ENCODE measurements around the gene IPO5.

The IPO5 gene

GRCh38 chr13:97935071-97935470 lies 18.4 kb upstream of the IPO5 start:
- no peak for TF ChIP-seq CTCF (IDR thresholded peaks at IDR 0.05; ENCODE audit: low read length, missing control alignments)
- no peak overlapping the region for H3K4me3 ChIP-seq (replicated peaks; ENCODE audit: low read depth, low read length)
- peak; percentile 42 for DNase-seq (ENCODE audit: low read depth)

GRCh38 chr13:97936036-97936435 lies 17.4 kb upstream of the IPO5 start:
- TF ChIP-seq CTCF (IDR thresholded peaks at IDR 0.05; ENCODE audit: low read length, missing control alignments): no peak
- no peak overlapping the region for H3K4me3 ChIP-seq (replicated peaks; ENCODE audit: low read depth, low read length)
- DNase-seq (ENCODE audit: low read depth): no peak

DNA sequence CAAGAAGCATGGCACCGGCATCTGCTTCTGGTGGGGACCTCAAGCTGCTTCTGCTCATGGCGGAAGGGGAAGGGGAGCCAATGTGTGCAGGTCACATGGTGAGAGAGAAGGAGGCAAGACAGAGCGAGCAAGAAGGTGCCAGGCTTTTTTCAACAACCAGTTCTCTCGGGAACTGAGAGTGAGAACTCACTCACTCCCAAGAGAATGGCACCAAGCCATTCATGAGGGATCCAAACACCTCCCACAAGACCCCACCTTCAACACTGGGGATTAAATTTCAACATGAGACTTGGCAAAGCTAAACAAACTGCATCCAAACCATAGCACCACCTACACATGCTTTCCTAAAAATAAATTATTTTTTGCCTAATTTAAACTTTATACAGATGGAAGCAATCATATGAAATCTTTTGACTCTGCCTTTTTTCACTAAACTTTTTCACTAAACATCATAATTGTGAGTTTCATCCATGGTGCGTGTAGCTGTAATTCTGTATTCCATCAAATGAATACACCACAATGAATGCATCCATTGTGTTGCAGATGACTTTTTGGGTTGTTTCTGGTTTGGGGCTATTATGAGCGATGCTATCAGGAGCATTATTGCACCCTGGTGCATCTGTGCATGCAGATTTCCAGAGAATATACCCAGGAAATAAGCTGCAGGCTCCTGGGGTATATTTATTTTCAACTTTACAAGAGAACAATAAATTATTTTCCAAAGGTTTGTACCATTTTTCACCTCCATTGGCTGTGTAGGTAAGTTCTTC lies 14.6 kb upstream of the IPO5 start:
- no peak for TF ChIP-seq CTCF (IDR thresholded peaks at IDR 0.05; ENCODE audit: low read length, missing control alignments)
- no peak for DNase-seq (ENCODE audit: low read depth)
- no peak overlapping the region for H3K4me3 ChIP-seq (replicated peaks; ENCODE audit: low read depth, low read length)

DNA sequence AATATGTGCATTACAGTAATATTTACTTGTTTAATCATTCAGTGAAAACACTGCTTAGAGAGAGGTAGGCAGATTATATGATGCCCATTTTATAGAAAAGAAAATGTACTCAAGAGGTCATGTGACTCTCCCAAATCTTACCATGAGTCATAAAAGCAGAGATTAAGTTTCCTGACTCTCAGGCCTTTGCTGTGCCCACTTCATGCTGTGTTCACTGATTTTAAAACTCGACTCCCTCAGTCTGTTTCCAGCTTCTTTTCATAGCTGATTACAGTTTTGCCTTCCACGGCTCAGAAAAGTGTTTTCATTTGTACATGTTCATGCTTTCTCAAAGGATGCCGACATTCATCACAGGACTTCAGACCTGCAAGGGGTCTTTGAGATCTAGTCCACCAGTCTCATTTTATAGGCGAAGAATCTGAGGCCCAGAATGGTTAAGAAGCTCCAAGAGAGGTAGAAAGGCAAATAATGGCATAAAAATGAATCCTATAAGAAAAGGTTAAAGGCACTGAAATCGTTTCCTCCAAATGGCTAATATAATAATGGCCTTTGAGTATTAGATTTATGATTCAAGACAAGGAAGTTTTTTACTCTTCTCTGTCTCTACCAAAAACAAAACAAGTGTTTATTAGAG lies 9.0 kb upstream of the IPO5 start:
- peak; percentile 58 for DNase-seq (ENCODE audit: low read depth)

DNA sequence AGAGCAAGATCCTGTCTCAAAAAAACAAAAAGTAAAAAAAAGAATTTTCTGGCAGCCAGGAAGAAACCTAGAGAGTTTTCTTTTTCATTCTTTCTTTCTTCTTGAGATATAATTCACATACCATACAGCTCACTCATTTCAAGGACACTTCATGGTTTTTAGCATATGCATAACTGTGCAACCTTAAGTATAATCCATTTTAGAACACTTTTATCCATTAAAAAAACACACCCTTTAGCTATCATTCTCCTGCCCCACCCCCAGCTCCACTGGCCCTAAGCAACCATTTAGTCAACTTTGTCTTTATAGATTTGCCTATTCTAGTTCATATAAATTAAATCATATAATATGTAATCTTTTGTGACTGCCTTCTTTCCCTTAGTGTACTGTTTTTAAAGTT lies 8.1 kb upstream of the IPO5 start:
- DNase-seq (ENCODE audit: low read depth): no peak
- no peak for TF ChIP-seq CTCF (IDR thresholded peaks at IDR 0.05; ENCODE audit: low read length, missing control alignments)
- H3K4me3 ChIP-seq (replicated peaks; ENCODE audit: low read depth, low read length): no peak overlapping the region

More for the DNA sequence above, 9.0 kb upstream of the IPO5 start:
- no peak for TF ChIP-seq CTCF (IDR thresholded peaks at IDR 0.05; ENCODE audit: low read length, missing control alignments)
- H3K4me3 ChIP-seq (replicated peaks; ENCODE audit: low read depth, low read length): no peak overlapping the region

GRCh38 chr13:97945792-97946419 lies 7.6 kb upstream of the IPO5 start:
- TF ChIP-seq CTCF (IDR thresholded peaks at IDR 0.05; ENCODE audit: low read length, missing control alignments): no peak
- DNase-seq (ENCODE audit: low read depth): no peak
- H3K4me3 ChIP-seq (replicated peaks; ENCODE audit: low read depth, low read length): no peak overlapping the region
